Testis (tissue), 3 donors: ENCODE measurements around the gene TRIM28. TPM values are rescaled to one million over a fixed set of nuclear protein-coding genes. Genes with fewer than 3 reads are reported as not detected.

Experiments
- DNase-seq: peaks from one replicate; pipeline ENCODE4 v3.0.0-alpha.2; 2019
- H3K27ac ChIP-seq, 2 donors: fragments of 200-600 bp; sonication (generic); one replicate each; pipeline ENCODE4 v1.5.1; 2019
- H3K27me3 ChIP-seq: fragments of 200-600 bp; sonication (generic); one replicate; pipeline ENCODE4 v1.5.1; 2019
- H3K36me3 ChIP-seq: fragments of 200-600 bp; sonication (generic); one replicate; pipeline ENCODE4 v1.5.1; 2017; ENCODE audit warnings: low read depth; ENCODE audit errors: missing control alignments
- H3K4me1 ChIP-seq: fragments of 200-600 bp; sonication (generic); one replicate; pipeline ENCODE4 v1.5.1; 2019
- H3K4me3 ChIP-seq, 2 donors: fragments of 200-600 bp; sonication (generic); one replicate each; pipeline ENCODE4 v1.5.1; 2017 to 2019
- H3K9me3 ChIP-seq: fragments of 200-600 bp; sonication (generic); one replicate; pipeline ENCODE4 v1.5.1; 2017
- CTCF ChIP-seq, 3 experiments: fragments of 450-650 bp in 2 of 3; fragments of 200-600 bp in 1 of 3; sonication (generic) in 1 of 3; IDR thresholded peaks; one replicate each; pipeline ENCODE4 v1.5.1; 2016 to 2019; ENCODE audit warnings: antibody characterized with exemption in 3 of 3, mild to moderate bottlenecking in 2 of 3, moderate library complexity in 1 of 3
- POLR2A ChIP-seq: fragments of 450-650 bp; IDR thresholded peaks from one replicate; pipeline ENCODE4 v1.6.1; 2017; ENCODE audit warnings: antibody characterized with exemption, mild to moderate bottlenecking, moderate library complexity
- WGBS, 2 donors: methylation state at CpG; one replicate each; pipeline ENCODE4 v1.1.5; 2018; 5-methylcytosine and 5-hydroxymethylcytosine counted together
- intact Hi-C: fragments of 100-400 bp; cut with DNase I; formaldehyde crosslinking; loops from one replicate; pipeline ENCODE4 v1.15.1; 2023; ENCODE audit warnings: low total_unique reads
- polyA plus RNA-seq: library from polyadenylated mRNA; stranded (reverse); fragments of 350-450 nt; fragmentation: Illumina TruSeq; extraction: RNeasy Lipid Tissue Mini Kit (QIAGEN cat#74804); gene quantifications from one replicate; pipeline ENCODE4 v1.2.3, GENCODE V29; 2014; ENCODE audit warnings: low read depth, low replicate concordance; ENCODE audit not compliant: insufficient read depth
- total RNA-seq, 2 donors: library from RNA; depleted of rRNA; stranded (reverse); fragments of >200 nt; gene quantifications; one replicate each; pipeline ENCODE4 v1.2.3, GENCODE V29; 2016

The TRIM28 gene
- total and polyA plus RNA-seq, 3 donors from 2014 or later: 415 to 694 (median 521) TPM

GRCh38 chr19:58558623-58559274 is 14.9 kb downstream of the TRIM28 start:
- Histone ChIP-seq H3K27ac (peak overlapping the region; percentile 91 to 100), H3K4me1 (peaks cover 64% of the 10 kb centered on the region), H3K4me3 (peak overlapping the region; percentile 66 to 84), H3K36me3 (no peaks in the 10 kb centered on the region), H3K27me3 (no peaks in the 10 kb centered on the region), H3K9me3 (no peaks in the 10 kb centered on the region)
- WGBS, 2 donors: 1% methylated on average over 61 of the region's 76 CpGs; no CpG with 5 or more reads in 1 of the 2 donors
- intact Hi-C loops: no loop called here
- TF ChIP-seq CTCF (IDR thresholded peaks at IDR 0.05) (peak in 1 of 3 experiments; percentile 1), POLR2A (no peak)
- peak; percentile 99 for DNase-seq

- Histone ChIP-seq H3K27ac (peak overlapping the region; percentile 91 to 100), H3K36me3 (no peaks in the 10 kb centered on the region), H3K27me3 (no peaks in the 10 kb centered on the region), H3K4me3 (peak overlapping the region; percentile 66 to 84), H3K4me1 (peaks cover 58% of the 10 kb centered on the region), H3K9me3 (no peaks in the 10 kb centered on the region)
- TF ChIP-seq CTCF (IDR thresholded peaks at IDR 0.05): no peak
- TF ChIP-seq POLR2A: peak; percentile 38
- intact Hi-C loops: no loop called here
- WGBS, 2 donors: 0 to 1% methylated on average over 11 to 23 of the region's 33 CpGs
- DNase-seq: peak; percentile 95
Measured at GRCh38 chr19:58559275-58560006, 15.6 kb downstream of the TRIM28 start.

GRCh38 chr19:58560007-58560887 is 16.4 kb downstream of the TRIM28 start:
- H3K4me3 ChIP-seq: peak overlapping the region; percentile 66 to 84
- intact Hi-C loops: no loop called here
- no peak for DNase-seq
- TF ChIP-seq POLR2A: no peak
- no peak for TF ChIP-seq CTCF (IDR thresholded peaks at IDR 0.05)
- peaks cover 58% of the 10 kb centered on the region for H3K4me1 ChIP-seq
- H3K27ac ChIP-seq: peak overlapping the region; percentile 91 to 100
- WGBS, 2 donors: 71 to 72% methylated on average over 8 of the region's 8 CpGs
- H3K36me3 ChIP-seq: no peaks in the 10 kb centered on the region
- no peaks in the 10 kb centered on the region for H3K9me3 ChIP-seq
- no peaks in the 10 kb centered on the region for H3K27me3 ChIP-seq

- no peaks in the 10 kb centered on the region for H3K36me3 ChIP-seq
- H3K4me1 ChIP-seq: peaks cover 51% of the 10 kb centered on the region
- TF ChIP-seq POLR2A (no peak), CTCF (IDR thresholded peaks at IDR 0.05) (no peak)
- H3K9me3 ChIP-seq: no peaks in the 10 kb centered on the region
- no peak for DNase-seq
- H3K27ac ChIP-seq: no peak overlapping the region
- H3K4me3 ChIP-seq: no peak overlapping the region
- no peaks in the 10 kb centered on the region for H3K27me3 ChIP-seq
- intact Hi-C loops: no loop called here
Measured at GRCh38 chr19:58560921-58561320, 17.1 kb downstream of the TRIM28 start.
